Measurements from ENCODE around the gene MNDA. TPM values are rescaled to one million over a fixed set of nuclear protein-coding genes. Genes with fewer than 3 reads are reported as not detected.

MNDA gene
- total RNA-seq, 1 experiment from 2014 or later = not detected

DNA sequence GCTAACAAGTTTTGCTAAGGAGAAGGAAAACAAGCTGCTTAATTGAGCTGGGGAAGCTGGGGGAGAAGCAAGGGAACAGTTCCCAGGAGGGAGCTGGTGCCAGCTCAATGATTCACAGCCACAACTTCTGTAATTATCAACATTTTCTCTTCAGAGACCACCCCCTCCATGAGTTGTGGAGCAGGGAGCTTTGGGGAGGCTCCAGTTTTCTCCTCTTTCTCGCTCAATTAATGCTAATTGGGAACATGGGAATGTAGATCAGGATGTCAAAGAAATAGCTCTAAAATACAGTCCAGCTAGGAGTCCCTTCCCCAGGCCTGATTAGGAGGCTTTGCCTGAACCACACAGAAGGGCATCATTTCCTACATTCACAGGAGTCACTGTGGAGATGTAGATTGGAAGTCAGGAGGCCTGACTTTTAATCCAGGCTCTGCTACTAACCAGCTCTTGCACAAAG lies 12.1 kb upstream of the MNDA start:
- no peak overlapping the region for H2BK20ac ChIP-seq (ENCODE audit: low read depth, low read length, poor library complexity, severe bottlenecking)
- H3K23ac ChIP-seq (ENCODE audit: insufficient read length, low read depth, low read length) = no peak overlapping the region
- no peaks in the 10 kb centered on the region for H3K4me1 ChIP-seq (ENCODE audit: insufficient read depth, low read length)
- H3K27ac Mint-ChIP-seq = no peak overlapping the region
- no peak overlapping the region for H3T11ph ChIP-seq (ENCODE audit: low read length)
- no peaks in the 10 kb centered on the region for H3K4me1 Mint-ChIP-seq
- no peak overlapping the region for H4K5ac ChIP-seq (ENCODE audit: insufficient read length, low read depth, low read length)
- H3K4ac ChIP-seq (ENCODE audit: low read depth, low read length) = no peak overlapping the region
- H4K8ac ChIP-seq (replicated peaks; ENCODE audit: insufficient read length, low read depth, low read length) = no peak overlapping the region
- H3K9me3 Mint-ChIP-seq = peaks cover 6 to 7% of the 10 kb centered on the region in 2 experiments; a peak in 4 of 5 replicates
- no peaks in the 10 kb centered on the region for H3K79me1 ChIP-seq (ENCODE audit: insufficient read depth, low read depth, low read length, poor library complexity, severe bottlenecking)
- H4K20me1 ChIP-seq (ENCODE audit: control insufficient read depth, insufficient read depth, insufficient read length) = no peaks in the 10 kb centered on the region
- no peak overlapping the region for H2BK120ac ChIP-seq (ENCODE audit: low read depth, low read length, poor library complexity, severe bottlenecking)
- no peak overlapping the region for H3K56ac ChIP-seq (ENCODE audit: insufficient read length, low read depth, low read length)
- H3K4me3 Mint-ChIP-seq = no peak overlapping the region
- H2BK5ac ChIP-seq (ENCODE audit: insufficient read length, low read length) = no peak overlapping the region
- H3K27ac ChIP-seq (ENCODE audit: insufficient read length, low read depth, low read length) = no peak overlapping the region
- TF ChIP-seq, protein P1, sequence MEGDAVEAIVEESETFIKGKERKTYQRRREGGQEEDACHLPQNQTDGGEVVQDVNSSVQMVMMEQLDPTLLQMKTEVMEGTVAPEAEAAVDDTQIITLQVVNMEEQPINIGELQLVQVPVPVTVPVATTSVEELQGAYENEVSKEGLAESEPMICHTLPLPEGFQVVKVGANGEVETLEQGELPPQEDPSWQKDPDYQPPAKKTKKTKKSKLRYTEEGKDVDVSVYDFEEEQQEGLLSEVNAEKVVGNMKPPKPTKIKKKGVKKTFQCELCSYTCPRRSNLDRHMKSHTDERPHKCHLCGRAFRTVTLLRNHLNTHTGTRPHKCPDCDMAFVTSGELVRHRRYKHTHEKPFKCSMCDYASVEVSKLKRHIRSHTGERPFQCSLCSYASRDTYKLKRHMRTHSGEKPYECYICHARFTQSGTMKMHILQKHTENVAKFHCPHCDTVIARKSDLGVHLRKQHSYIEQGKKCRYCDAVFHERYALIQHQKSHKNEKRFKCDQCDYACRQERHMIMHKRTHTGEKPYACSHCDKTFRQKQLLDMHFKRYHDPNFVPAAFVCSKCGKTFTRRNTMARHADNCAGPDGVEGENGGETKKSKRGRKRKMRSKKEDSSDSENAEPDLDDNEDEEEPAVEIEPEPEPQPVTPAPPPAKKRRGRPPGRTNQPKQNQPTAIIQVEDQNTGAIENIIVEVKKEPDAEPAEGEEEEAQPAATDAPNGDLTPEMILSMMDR (conservative IDR thresholded peaks at IDR 0.05) = no peak
- no peaks in the 10 kb centered on the region for H3K9me3 ChIP-seq (ENCODE audit: control insufficient read depth, low read depth, low read length)
- H2BK12ac ChIP-seq (ENCODE audit: insufficient read length, low read depth, low read length) = no peak overlapping the region
- H3K27me3 Mint-ChIP-seq (ENCODE audit: low read depth) = no peaks in the 10 kb centered on the region
- H3K14ac ChIP-seq (ENCODE audit: insufficient read depth, low read length) = no peak overlapping the region
- no peaks in the 10 kb centered on the region for H3K23me2 ChIP-seq (ENCODE audit: insufficient read length, low read depth, low read length, poor library complexity, severe bottlenecking)
- H2BK15ac ChIP-seq (ENCODE audit: low read depth, low read length) = no peak overlapping the region
- H3K27me3 ChIP-seq (ENCODE audit: insufficient read depth, low read length) = no peaks in the 10 kb centered on the region
- no peak overlapping the region for H2AK5ac ChIP-seq (ENCODE audit: insufficient read length, low read length)
- WGBS (ENCODE audit: extremely low coverage, insufficient read length, low lambda C conversion rate) = no CpG with 5 or more reads among the region's 1 CpG
- H4K91ac ChIP-seq (ENCODE audit: insufficient read length, low read depth, low read length) = no peak overlapping the region
- peaks cover 0 to 5% (median 0%) of the 10 kb centered on the region in 3 experiments; a peak in 1 of 7 replicates for H3K36me3 Mint-ChIP-seq (ENCODE audit: insufficient read depth in 1 of 3, low read depth in 3 of 3)
- H3K4me2 ChIP-seq (ENCODE audit: insufficient read depth, insufficient read length, low read length) = no peak overlapping the region
- DNase-seq = no peak
- no peak overlapping the region for H3K9ac ChIP-seq (ENCODE audit: extremely low read depth, insufficient read length, low read length)
- H3K18ac ChIP-seq (ENCODE audit: insufficient read length, low read depth, low read length) = no peak overlapping the region
- H2AFZ ChIP-seq (ENCODE audit: low read length) = no peak overlapping the region
- no peaks in the 10 kb centered on the region for H3K79me2 ChIP-seq (ENCODE audit: insufficient read depth, low read length)

All from H9 (cell line).